Right lobe of liver (tissue), 4 donors: Measurements from ENCODE around the gene TTLL5.

Source experiments
- CTCF ChIP-seq, 4 donors: fragments of 200-600 bp in 3 of 4; fragments of 450-650 bp in 1 of 4; IDR thresholded peaks; one replicate each; pipeline versions ENCODE4 v1.5.1 to v1.8.0; 2016 to 2022; ENCODE audit warnings: antibody characterized with exemption in 4 of 4, mild to moderate bottlenecking in 2 of 4
- POLR2A ChIP-seq: fragments of 450-650 bp; IDR thresholded peaks from one replicate; pipeline ENCODE4 v1.6.1; 2017; ENCODE audit warnings: antibody characterized with exemption, mild to moderate bottlenecking
- donor health status: DM: no; HTN: no; CAD: no.
- donor health status: DM: no; HTN: no; CAD: no.
- donor health status: DM: no; HTN: yes; CAD: no.

- no peak for TF ChIP-seq CTCF (IDR thresholded peaks at IDR 0.05)
- no peak for TF ChIP-seq POLR2A
These were observed 306.8 kb downstream of the TTLL5 start for GRCh38 chr14:75967866-75968265.
